SH-SY5Y (cell line): ENCODE results near the gene GRIN2A.

ENCODE experiments used
- GATA2 ChIP-seq: IDR thresholded peaks from 2 replicates; pipeline ENCODE4 v1.6.1; 2011; ENCODE audit warnings: mild to moderate bottlenecking, low read depth, low read length
- GATA3 ChIP-seq: IDR thresholded peaks from 2 replicates; pipeline ENCODE4 v1.6.1; 2011; ENCODE audit warnings: low read depth, mild to moderate bottlenecking, low read length, moderate library complexity

DNA sequence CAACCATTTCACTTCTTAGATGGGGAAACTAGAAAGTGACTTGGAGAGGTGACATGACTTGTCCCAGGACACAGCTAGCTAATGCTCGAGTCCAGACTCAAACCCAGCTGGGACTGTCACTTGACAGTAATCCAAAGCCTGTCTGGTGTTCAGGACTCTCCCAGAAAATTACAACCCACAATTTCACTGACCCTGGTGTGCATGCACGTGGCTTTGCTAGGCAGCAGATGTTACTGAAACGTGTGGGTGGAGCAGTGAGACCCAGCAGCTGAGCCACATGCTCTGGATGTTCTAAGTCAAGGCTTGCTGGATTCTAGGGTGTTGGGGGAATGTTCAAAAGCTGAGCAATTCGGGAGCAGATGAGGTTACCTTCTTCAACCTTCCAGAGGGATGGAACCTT is 364.6 kb downstream of the GRIN2A start:
- no peak for TF ChIP-seq GATA3
- no peak for TF ChIP-seq GATA2
